ENCODE results near the gene MN1.
A peak's percentile ranks its signal among the peaks of the same experiment; 100 is the strongest.

The MN1 gene

GRCh38 chr22:27801616-27802345 is at the start of gene MN1:
MN1 (minus strand) TSS chr22:27801756; CDS start chr22:27800543, 1,213 bp downstream.
- peak; percentile 14 for DNase-seq

GRCh38 chr22:27850000-27850521 is 48.5 kb upstream of the MN1 start:
- no peak for DNase-seq

- no peak for DNase-seq
These were observed 46.4 kb upstream of the MN1 start for GRCh38 chr22:27848005-27848404.

GRCh38 chr22:27846910-27847309 is 45.4 kb upstream of the MN1 start:
- DNase-seq, result no peak

GRCh38 chr22:27846248-27846757 is 44.7 kb upstream of the MN1 start:
- no peak for DNase-seq

- no peak for DNase-seq
These were observed 44.1 kb upstream of the MN1 start for GRCh38 chr22:27845644-27846043.

GRCh38 chr22:27844656-27845591 is 43.4 kb upstream of the MN1 start:
- DNase-seq, result no peak

- DNase-seq, result no peak
These were observed 42.7 kb upstream of the MN1 start for GRCh38 chr22:27844256-27844655.

- DNase-seq, result no peak
These were observed 41.9 kb upstream of the MN1 start for GRCh38 chr22:27843441-27843840.

GRCh38 chr22:27842669-27843431 is 41.3 kb upstream of the MN1 start:
- no peak for DNase-seq

GRCh38 chr22:27842201-27842600 is 40.6 kb upstream of the MN1 start:
- DNase-seq, result no peak

- no peak for DNase-seq
These were observed 38.9 kb upstream of the MN1 start for GRCh38 chr22:27840436-27840835.

- DNase-seq, result no peak
These were observed 37.6 kb upstream of the MN1 start for GRCh38 chr22:27839057-27839660.

GRCh38 chr22:27836181-27836580 is 34.6 kb upstream of the MN1 start:
- no peak for DNase-seq

GRCh38 chr22:27835446-27835845 is 33.9 kb upstream of the MN1 start:
- DNase-seq, result no peak

- no peak for DNase-seq
These were observed 33.0 kb upstream of the MN1 start for GRCh38 chr22:27834364-27835185.

GRCh38 chr22:27833803-27834202 is 32.2 kb upstream of the MN1 start:
- no peak for DNase-seq

GRCh38 chr22:27832606-27833005 is 31.1 kb upstream of the MN1 start:
- no peak for DNase-seq

GRCh38 chr22:27829620-27830019 is 28.1 kb upstream of the MN1 start:
- DNase-seq, result no peak

- DNase-seq, result no peak
These were observed 26.3 kb upstream of the MN1 start for GRCh38 chr22:27827604-27828587.
